ENCODE data around the gene SALL3. TPM values are rescaled to one million over a fixed set of nuclear protein-coding genes. Genes with fewer than 3 reads are reported as not detected.

The SALL3 gene
- total RNA-seq, 3 donors from 2014 or later, result not detected

- DNase-seq (ENCODE audit: low spot score in 2 of 2), result no peak
- no peaks in the 10 kb centered on the region for H3K36me3 ChIP-seq
Observed at GRCh38 chr18:78995740-78996395, 16.2 kb downstream of the SALL3 start.

DNA sequence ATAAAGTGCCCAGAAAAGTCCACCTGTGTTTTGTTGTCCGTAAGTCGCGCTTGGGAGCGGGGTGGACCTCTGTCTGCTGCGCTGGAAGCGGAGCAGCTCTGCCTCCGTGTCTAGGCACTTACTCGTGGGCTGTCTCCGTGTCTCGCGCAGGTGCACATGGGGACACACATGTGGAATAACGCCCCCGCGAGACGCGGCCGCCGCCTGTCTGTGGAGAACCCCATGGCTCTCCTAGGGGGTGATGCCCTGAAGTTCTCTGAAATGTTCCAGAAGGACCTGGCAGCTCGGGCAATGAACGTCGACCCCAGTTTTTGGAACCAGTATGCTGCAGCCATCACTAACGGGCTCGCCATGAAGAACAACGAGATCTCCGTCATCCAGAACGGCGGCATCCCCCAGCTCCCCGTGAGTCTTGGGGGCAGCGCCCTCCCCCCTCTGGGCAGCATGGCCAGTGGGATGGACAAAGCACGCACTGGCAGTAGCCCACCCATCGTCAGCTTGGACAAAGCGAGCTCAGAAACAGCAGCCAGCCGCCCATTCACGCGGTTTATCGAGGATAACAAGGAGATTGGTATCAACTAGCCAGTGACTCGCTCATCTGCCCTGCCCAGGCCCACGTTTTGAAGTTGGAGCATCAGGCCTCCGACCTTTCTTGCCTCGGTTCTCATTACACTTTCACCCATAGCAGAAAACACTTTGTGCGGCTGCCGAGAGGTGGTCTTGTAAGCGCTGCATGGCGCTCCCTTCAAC lies 17.3 kb downstream of the SALL3 start:
- Histone ChIP-seq H3K4me1 (no peaks in the 10 kb centered on the region), H3K27ac (no peak overlapping the region), H3K27me3 (no peaks in the 10 kb centered on the region), H3K4me3 (no peak overlapping the region), H3K9me3 (peaks cover 0 to 2% of the 10 kb centered on the region in 2 donors), H3K36me3 (no peaks in the 10 kb centered on the region)
- intact Hi-C loops (cut with DNase I; ENCODE audit: low total_unique reads), result no loop called here
- TF ChIP-seq POLR2AphosphoS5 (IDR thresholded peaks at IDR 0.05), result no peak
- TF ChIP-seq POLR2A (IDR thresholded peaks at IDR 0.05), result no peak
- TF ChIP-seq CTCF (IDR thresholded peaks at IDR 0.05), result no peak
- DNase-seq (ENCODE audit: low spot score in 2 of 2), result no peak

More at GRCh38 chr18:78995740-78996395, 16.2 kb downstream of the SALL3 start:
- H3K4me1 ChIP-seq, result no peaks in the 10 kb centered on the region
- intact Hi-C loops (cut with DNase I; ENCODE audit: low total_unique reads), result no loop called here
- no peaks in the 10 kb centered on the region for H3K27me3 ChIP-seq
- peaks cover 0 to 2% of the 10 kb centered on the region in 2 donors for H3K9me3 ChIP-seq
- H3K27ac ChIP-seq, result no peak overlapping the region
- TF ChIP-seq CTCF (IDR thresholded peaks at IDR 0.05), result no peak
- TF ChIP-seq POLR2A (IDR thresholded peaks at IDR 0.05), result no peak
- no peak for TF ChIP-seq POLR2AphosphoS5 (IDR thresholded peaks at IDR 0.05)
- peak overlapping the region in 1 of 3 donors; percentile 11 for H3K4me3 ChIP-seq

- Histone ChIP-seq H3K9me3 (peaks cover 0 to 2% of the 10 kb centered on the region in 2 donors), H3K27ac (no peak overlapping the region), H3K36me3 (no peaks in the 10 kb centered on the region), H3K4me1 (no peaks in the 10 kb centered on the region), H3K4me3 (no peak overlapping the region), H3K27me3 (no peaks in the 10 kb centered on the region)
- intact Hi-C loops (cut with DNase I; ENCODE audit: low total_unique reads), result no loop called here
- no peak for TF ChIP-seq POLR2AphosphoS5 (IDR thresholded peaks at IDR 0.05)
- no peak for TF ChIP-seq POLR2A (IDR thresholded peaks at IDR 0.05)
- TF ChIP-seq CTCF (IDR thresholded peaks at IDR 0.05), result no peak
- no peak for DNase-seq (ENCODE audit: low spot score in 2 of 2)
Observed at GRCh38 chr18:78998371-78999071, 18.9 kb downstream of the SALL3 start.

DNA sequence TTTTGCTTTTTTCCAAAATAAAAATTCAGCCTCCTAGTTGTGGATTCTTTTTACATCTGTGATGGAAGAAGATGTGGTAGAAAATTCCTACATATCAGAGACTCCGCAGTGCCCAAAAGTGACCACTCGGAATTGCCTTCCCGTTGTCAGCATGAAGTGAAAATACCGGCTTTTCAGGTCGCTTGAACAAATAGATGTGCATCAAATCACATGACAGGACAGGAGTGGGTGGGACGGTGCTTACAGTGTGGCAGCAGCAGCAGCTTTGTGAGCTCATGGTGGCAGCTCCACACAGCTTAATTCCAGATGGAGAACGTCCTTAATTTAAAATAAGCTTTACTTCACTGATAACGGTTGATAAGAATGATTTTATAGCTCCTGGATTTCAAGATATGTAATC lies 20.3 kb downstream of the SALL3 start:
- no peak overlapping the region for H3K4me3 ChIP-seq
- H3K4me1 ChIP-seq, result no peaks in the 10 kb centered on the region
- no peaks in the 10 kb centered on the region for H3K27me3 ChIP-seq
- H3K9me3 ChIP-seq, result no peaks in the 10 kb centered on the region
- no peak overlapping the region for H3K27ac ChIP-seq
- no peaks in the 10 kb centered on the region for H3K36me3 ChIP-seq
- peak in 1 of 2 donors; percentile 34 for DNase-seq (ENCODE audit: low spot score in 2 of 2)
- intact Hi-C loops (cut with DNase I; ENCODE audit: low total_unique reads), result no loop called here
- TF ChIP-seq POLR2AphosphoS5 (IDR thresholded peaks at IDR 0.05), result no peak

- Histone ChIP-seq H3K4me3 (no peak overlapping the region), H3K27ac (no peak overlapping the region), H3K9me3 (no peaks in the 10 kb centered on the region), H3K27me3 (peaks cover 0 to 5% of the 10 kb centered on the region in 2 donors), H3K4me1 (no peaks in the 10 kb centered on the region), H3K36me3 (no peaks in the 10 kb centered on the region)
- intact Hi-C loops (cut with DNase I; ENCODE audit: low total_unique reads), result no loop called here
- TF ChIP-seq CTCF (IDR thresholded peaks at IDR 0.05) (no peak), POLR2A (IDR thresholded peaks at IDR 0.05) (no peak), POLR2AphosphoS5 (IDR thresholded peaks at IDR 0.05) (no peak)
- DNase-seq (ENCODE audit: low spot score in 2 of 2), result no peak
Observed at GRCh38 chr18:79000997-79001396, 21.4 kb downstream of the SALL3 start.
